Osteocyte (in vitro differentiated cells): ENCODE results near the gene SPATA32. TPM values are rescaled to one million over a fixed set of nuclear protein-coding genes. Genes with fewer than 3 reads are reported as not detected.

Source experiments
- DNase-seq: peaks from one replicate; pipeline ENCODE4 v3.0.0; 2021; ENCODE audit warnings: mixed read lengths; ENCODE audit not compliant: unreplicated experiment; ENCODE audit errors: extremely low spot score
- H3K27ac Mint-ChIP-seq: one replicate; pipeline ENCODE4 v1.8.0; 2021; ENCODE audit warnings: mild to moderate bottlenecking, mixed read lengths; ENCODE audit not compliant: unreplicated experiment
- H3K27me3 Mint-ChIP-seq: one replicate; pipeline ENCODE4 v1.8.0; 2021; ENCODE audit warnings: mixed read lengths; ENCODE audit not compliant: unreplicated experiment
- H3K36me3 Mint-ChIP-seq: one replicate; pipeline ENCODE4 v1.8.0; 2021; ENCODE audit warnings: mixed read lengths; ENCODE audit not compliant: unreplicated experiment
- H3K4me1 Mint-ChIP-seq: one replicate; pipeline ENCODE4 v1.8.0; 2021; ENCODE audit warnings: mixed read lengths; ENCODE audit not compliant: unreplicated experiment
- H3K4me3 Mint-ChIP-seq: one replicate; pipeline ENCODE4 v1.8.0; 2021; ENCODE audit warnings: mild to moderate bottlenecking, moderate library complexity, mixed read lengths; ENCODE audit not compliant: unreplicated experiment
- H3K9me3 Mint-ChIP-seq: one replicate; pipeline ENCODE4 v1.8.0; 2021; ENCODE audit warnings: mixed read lengths; ENCODE audit not compliant: unreplicated experiment
- CTCF ChIP-seq: fragments of 200-600 bp; sonication (generic); IDR thresholded peaks from 2 replicates; pipeline ENCODE4 v1.5.0; 2021; ENCODE audit warnings: antibody characterized with exemption, mild to moderate bottlenecking, moderate library complexity
- total RNA-seq: library from RNA; stranded (reverse); gene quantifications from 2 replicates; pipeline ENCODE4 v1.2.1, GENCODE V29; 2021

SPATA32 gene
- total RNA-seq, 1 donor from 2014 or later: not detected

- TF ChIP-seq CTCF: peak; percentile 68
- peaks cover 2% of the 10 kb centered on the region for H3K27me3 Mint-ChIP-seq
- peaks cover 20% of the 10 kb centered on the region for H3K4me1 Mint-ChIP-seq
- no peak for DNase-seq
- no peak overlapping the region for H3K27ac Mint-ChIP-seq
- H3K36me3 Mint-ChIP-seq: no peaks in the 10 kb centered on the region
- peak overlapping the region; percentile 78 for H3K4me3 Mint-ChIP-seq
- H3K9me3 Mint-ChIP-seq: no peaks in the 10 kb centered on the region
These were observed 14.9 kb downstream of the SPATA32 start for GRCh38 chr17:45246861-45247428.

GRCh38 chr17:45246338-45246737, 15.6 kb downstream of the SPATA32 start:
- H3K27ac Mint-ChIP-seq: no peak overlapping the region
- peaks cover 20% of the 10 kb centered on the region for H3K4me1 Mint-ChIP-seq
- TF ChIP-seq CTCF: no peak
- peak overlapping the region; percentile 33 for H3K4me3 Mint-ChIP-seq
- peaks cover 2% of the 10 kb centered on the region for H3K27me3 Mint-ChIP-seq
- H3K36me3 Mint-ChIP-seq: no peaks in the 10 kb centered on the region
- no peak for DNase-seq
- no peaks in the 10 kb centered on the region for H3K9me3 Mint-ChIP-seq

- no peaks in the 10 kb centered on the region for H3K36me3 Mint-ChIP-seq
- DNase-seq: no peak
- H3K9me3 Mint-ChIP-seq: no peaks in the 10 kb centered on the region
- H3K27ac Mint-ChIP-seq: no peak overlapping the region
- peaks cover 5% of the 10 kb centered on the region for H3K27me3 Mint-ChIP-seq
- H3K4me3 Mint-ChIP-seq: no peak overlapping the region
- TF ChIP-seq CTCF: no peak
- H3K4me1 Mint-ChIP-seq: peaks cover 25% of the 10 kb centered on the region
These were observed 16.9 kb downstream of the SPATA32 start for GRCh38 chr17:45244725-45245656.

- no peak for DNase-seq
- no peak overlapping the region for H3K27ac Mint-ChIP-seq
- TF ChIP-seq CTCF: no peak
- H3K4me1 Mint-ChIP-seq: peaks cover 25% of the 10 kb centered on the region
- H3K36me3 Mint-ChIP-seq: no peaks in the 10 kb centered on the region
- no peak overlapping the region for H3K4me3 Mint-ChIP-seq
- H3K9me3 Mint-ChIP-seq: no peaks in the 10 kb centered on the region
- H3K27me3 Mint-ChIP-seq: peaks cover 5% of the 10 kb centered on the region
These were observed 18.1 kb downstream of the SPATA32 start for GRCh38 chr17:45243750-45244149.

GRCh38 chr17:45242029-45242414, 19.9 kb downstream of the SPATA32 start:
- no peak for TF ChIP-seq CTCF
- Mint-ChIP-seq H3K9me3 (no peaks in the 10 kb centered on the region), H3K36me3 (no peaks in the 10 kb centered on the region), H3K27me3 (peaks cover 8% of the 10 kb centered on the region), H3K4me3 (peak overlapping the region; percentile 52), H3K4me1 (peaks cover 19% of the 10 kb centered on the region), H3K27ac (no peak overlapping the region)
- no peak for DNase-seq
